Body of pancreas (tissue), 4 donors: ENCODE measurements around the gene POLR1A. TPM values are rescaled to one million over a fixed set of nuclear protein-coding genes. Genes with fewer than 3 reads are reported as not detected.
A peak's percentile ranks its signal among the peaks of the same experiment; 100 is the strongest.

Source experiments
- ATAC-seq: fragments of 150-250 bp; one replicate; pipeline ENCODE4 v1.9.1; 2016
- DNase-seq, 4 donors: peaks; one replicate each; pipeline ENCODE4 v3.0.0-alpha.2; 2019
- H3K27ac ChIP-seq, 4 donors: fragments of 200-600 bp; sonication (generic); 1 replicate in 3 of 4; 2 replicates in 1 of 4; pipeline versions ENCODE4 v1.5.1 to v1.6.1; 2016 to 2019; ENCODE audit warnings: mild to moderate bottlenecking in 1 of 4, mixed read lengths in 1 of 4, moderate library complexity in 1 of 4
- H3K27me3 ChIP-seq, 2 donors: fragments of 200-600 bp; sonication (generic); one replicate each; pipeline ENCODE4 v1.6.0; 2016; ENCODE audit warnings: mild to moderate bottlenecking in 1 of 2
- H3K36me3 ChIP-seq, 2 donors: fragments of 200-600 bp; sonication (generic); replicated peaks in 1 of 2; 2 replicates each; pipeline ENCODE4 v1.5.1; 2016; ENCODE audit warnings: low read depth in 2 of 2; ENCODE audit not compliant: insufficient read depth in 1 of 2
- H3K4me1 ChIP-seq: fragments of 200-600 bp; sonication (generic); one replicate; pipeline ENCODE4 v1.6.0; 2016
- H3K4me3 ChIP-seq, 2 donors: fragments of 200-600 bp; sonication (generic); 1 replicate in 1 of 2; 2 replicates in 1 of 2; pipeline ENCODE4 v1.5.1; 2016 to 2019
- H3K9me3 ChIP-seq, 3 donors: fragments of 200-600 bp; sonication (generic); 1 replicate in 2 of 3; 2 replicates in 1 of 3; pipeline ENCODE4 v1.5.1; 2016
- CTCF ChIP-seq, 7 experiments: fragments of 450-650 bp in 4 of 7; fragments of 200-600 bp in 3 of 7; sonication (generic) in 3 of 7; IDR thresholded peaks; one replicate each; pipeline ENCODE4 v1.5.1; 2016 to 2019; ENCODE audit warnings: antibody characterized with exemption in 7 of 7
- POLR2A ChIP-seq, 3 donors: fragments of 450-650 bp; IDR thresholded peaks; one replicate each; pipeline ENCODE4 v1.6.1; 2016; ENCODE audit warnings: antibody characterized with exemption in 3 of 3, mild to moderate bottlenecking in 2 of 3
- WGBS, 2 donors: methylation state at CpG; one replicate each; pipeline ENCODE4 v1.1.5; 2017; 5-methylcytosine and 5-hydroxymethylcytosine counted together
- intact Hi-C: fragments of 100-400 bp; cut with DNase I; formaldehyde crosslinking; loops from one replicate; pipeline ENCODE4 v1.15.1; 2023
- total RNA-seq, 2 donors: library from RNA; depleted of rRNA; stranded (reverse); fragments of >200 nt; gene quantifications; one replicate each; pipeline ENCODE4 v1.1.0, GENCODE V29; 2016

The POLR1A gene
- total RNA-seq, 2 donors from 2014 or later, result 18.7 to 36.6 TPM

DNA sequence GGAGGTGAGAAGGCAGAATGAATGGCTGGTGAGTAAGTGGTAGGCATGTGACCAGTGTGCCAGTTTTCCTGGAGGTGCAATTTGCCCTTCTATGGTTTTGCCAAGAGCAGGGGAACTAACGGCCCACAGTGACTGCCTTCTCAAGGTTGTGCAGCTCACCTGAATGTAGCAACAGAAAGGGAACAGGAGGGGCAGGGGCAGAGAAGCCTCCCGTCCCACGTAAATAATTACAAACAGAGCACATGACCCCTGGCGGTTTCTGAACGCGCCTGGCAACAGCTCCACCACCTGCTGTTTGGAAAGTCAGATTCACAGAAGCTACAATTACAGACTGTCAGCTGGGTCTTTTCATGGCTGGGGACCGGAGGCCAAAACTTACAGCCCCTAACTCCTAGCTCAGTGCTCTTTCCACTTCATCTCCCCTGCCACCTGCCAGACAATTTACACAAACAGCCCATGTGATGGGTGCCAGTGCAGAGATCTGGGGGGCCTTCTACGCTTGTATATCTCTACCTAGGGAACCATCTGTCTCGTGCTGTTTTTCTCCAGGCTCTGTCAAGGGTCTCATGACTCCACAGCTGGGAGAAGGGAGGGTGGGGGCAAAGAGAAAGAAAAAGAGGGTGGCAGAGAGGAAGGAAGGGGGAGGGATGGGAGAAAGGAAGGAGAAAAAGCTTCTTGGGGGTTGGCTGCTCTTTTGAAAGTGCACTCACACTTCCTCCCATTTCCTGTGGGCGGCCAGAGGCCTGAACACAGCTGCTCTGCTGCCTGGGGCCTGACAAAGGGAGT, 69.6 kb downstream of the POLR1A start:
- H3K27me3 ChIP-seq, result no peaks in the 10 kb centered on the region
- H3K4me3 ChIP-seq, result no peak overlapping the region
- no peaks in the 10 kb centered on the region for H3K9me3 ChIP-seq
- H3K36me3 ChIP-seq, result peaks cover 0 to 4% of the 10 kb centered on the region in 2 donors
- peaks cover 38% of the 10 kb centered on the region for H3K4me1 ChIP-seq
- DNase-seq, result peak; percentile 84 to 95 (median 93)
- peak overlapping the region; percentile 79 to 94 (median 91) for H3K27ac ChIP-seq
- ATAC-seq, result peak; percentile 90
- WGBS, 2 donors, result 5 to 11% methylated on average over 10 of the region's 10 CpGs
- TF ChIP-seq POLR2A (IDR thresholded peaks at IDR 0.05) (peak in 2 of 3 donors; percentile 39 to 50), CTCF (IDR thresholded peaks at IDR 0.05) (peak in 6 of 7 experiments; percentile 11 to 65 (median 62))
- intact Hi-C loops, result no loop called here

DNA sequence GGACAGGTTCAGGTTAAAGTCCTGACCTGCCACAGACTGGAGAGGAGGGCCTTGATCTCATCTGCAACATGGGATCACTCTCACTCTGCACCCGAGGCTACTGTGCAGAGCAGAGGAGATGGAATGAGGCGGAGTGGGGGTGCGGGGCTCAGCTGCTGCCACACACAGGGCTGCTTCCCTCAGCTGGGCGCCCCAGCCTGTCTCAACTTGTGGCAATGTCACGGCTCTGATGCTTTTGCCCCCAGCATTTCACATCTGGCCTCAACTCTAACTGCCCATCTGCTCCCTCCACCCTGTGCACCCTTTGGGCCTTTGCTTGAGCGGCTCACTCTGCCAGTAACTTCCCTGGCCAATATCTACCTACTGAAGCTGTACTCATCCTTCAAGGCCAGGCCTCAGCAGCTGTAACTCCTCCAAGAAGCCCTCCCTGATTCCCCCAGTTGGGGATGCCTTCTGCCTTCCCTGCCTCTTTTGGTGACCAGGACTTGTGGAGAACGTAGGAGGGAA, 70.3 kb downstream of the POLR1A start:
- peak overlapping the region; percentile 79 to 94 (median 91) for H3K27ac ChIP-seq
- H3K27me3 ChIP-seq, result no peaks in the 10 kb centered on the region
- peaks cover 38% of the 10 kb centered on the region for H3K4me1 ChIP-seq
- intact Hi-C loops, result no loop called here
- WGBS, 2 donors, result 69 to 72% methylated on average over 7 of the region's 7 CpGs
- no peaks in the 10 kb centered on the region for H3K9me3 ChIP-seq
- H3K36me3 ChIP-seq, result peaks cover 6 to 10% of the 10 kb centered on the region in 2 donors
- TF ChIP-seq POLR2A (IDR thresholded peaks at IDR 0.05) (no peak), CTCF (IDR thresholded peaks at IDR 0.05) (no peak)
- ATAC-seq (no peak), DNase-seq (no peak)
- H3K4me3 ChIP-seq, result no peak overlapping the region

GRCh38 chr2:86033751-86034692, 71.7 kb downstream of the POLR1A start:
- Histone ChIP-seq H3K4me1 (peaks cover 38% of the 10 kb centered on the region), H3K9me3 (no peaks in the 10 kb centered on the region), H3K27me3 (no peaks in the 10 kb centered on the region), H3K36me3 (peaks cover 6 to 18% of the 10 kb centered on the region in 2 donors), H3K27ac (no peak overlapping the region), H3K4me3 (no peak overlapping the region)
- intact Hi-C loops, result loop anchor here (5.0 kb wide), 1 partner anchor 152 kb away; no protein-coding TSS in a partner anchor
- no peak for DNase-seq
- TF ChIP-seq CTCF (IDR thresholded peaks at IDR 0.05) (no peak), POLR2A (IDR thresholded peaks at IDR 0.05) (no peak)
- WGBS, 2 donors, result 92% methylated on average over 19 to 20 of the region's 20 CpGs
- ATAC-seq, result no peak

GRCh38 chr2:86032861-86033595, 72.7 kb downstream of the POLR1A start:
- peaks cover 33% of the 10 kb centered on the region for H3K4me1 ChIP-seq
- intact Hi-C loops, result loop anchor here (5.0 kb wide), 1 partner anchor 151 kb away; no protein-coding TSS in a partner anchor
- no peaks in the 10 kb centered on the region for H3K27me3 ChIP-seq
- 92 to 97% methylated on average over 4 to 11 of the region's 11 CpGs for WGBS, 2 donors
- ATAC-seq, result no peak
- H3K4me3 ChIP-seq, result no peak overlapping the region
- no peak for TF ChIP-seq CTCF (IDR thresholded peaks at IDR 0.05)
- TF ChIP-seq POLR2A (IDR thresholded peaks at IDR 0.05), result no peak
- no peak overlapping the region for H3K27ac ChIP-seq
- no peaks in the 10 kb centered on the region for H3K9me3 ChIP-seq
- no peak for DNase-seq
- peaks cover 7 to 28% of the 10 kb centered on the region in 2 donors for H3K36me3 ChIP-seq
